Measurements from ENCODE around the gene CX3CL1. TPM values are rescaled to one million over a fixed set of nuclear protein-coding genes. Genes with fewer than 3 reads are reported as not detected.

CX3CL1 gene
- total and polyA plus RNA-seq, 2 donors (not counting 3 experiments of a cell fraction or from before 2014, with no cell fraction given) = 2.0 to 2.3 TPM

DNA sequence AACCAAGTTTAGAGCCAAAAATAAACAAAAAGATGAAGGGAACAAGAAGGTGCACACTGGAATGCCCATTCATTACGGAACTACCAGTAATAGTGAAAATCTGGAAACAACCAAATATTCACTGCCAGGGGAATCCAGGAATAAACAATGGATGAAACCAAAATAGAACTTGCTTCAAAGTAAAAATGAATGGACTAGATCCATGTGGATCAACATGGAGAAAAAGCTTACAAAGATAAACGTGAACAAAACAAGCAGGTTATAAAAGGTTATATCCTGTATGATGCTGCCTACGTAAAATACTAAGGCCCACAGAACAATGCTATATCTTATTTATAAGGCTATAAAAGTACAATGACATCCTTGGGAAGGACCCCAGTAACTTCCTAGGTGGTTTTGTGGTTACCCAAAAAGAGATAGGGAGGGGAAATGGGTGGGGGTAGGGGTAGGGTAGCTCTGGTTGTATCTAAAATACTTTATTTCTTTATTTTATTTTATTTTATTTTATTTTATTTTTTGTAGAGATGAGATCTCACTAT is 26.6 kb upstream of the CX3CL1 start:
- no peaks in the 10 kb centered on the region for H3K36me3 ChIP-seq (ENCODE audit: control insufficient read depth in 2 of 2, extremely low read depth in 1 of 2, insufficient read depth in 2 of 2, low read length in 2 of 2)
- no peak for DNase-seq (ENCODE audit: low read depth, low spot score)
- H3K27me3 ChIP-seq (ENCODE audit: control insufficient read depth in 2 of 2, insufficient read depth in 2 of 2, low read length in 2 of 2) = peaks cover 8 to 20% of the 10 kb centered on the region in 2 experiments
- intact Hi-C loops (cut with micrococcal nuclease) = no loop called here
- dilution Hi-C loops (cut with MboI; ENCODE audit: extremely low pct_ligation_motif_present, low sequenced_read_pairs) = no loop called here
- no peaks in the 10 kb centered on the region for H3K9me1 ChIP-seq (replicated peaks; ENCODE audit: control insufficient read depth, extremely low read depth, insufficient read depth, low read length)
- H3K79me2 ChIP-seq (ENCODE audit: control insufficient read depth, insufficient read depth, low read length) = no peaks in the 10 kb centered on the region
- FAIRE-seq = no peak
- no peaks in the 10 kb centered on the region for H3K4me1 ChIP-seq (ENCODE audit: control insufficient read depth, extremely low read depth, insufficient read depth, low read length)
- TF ChIP-seq MYC (IDR thresholded peaks at IDR 0.05; ENCODE audit: low read depth, low read length) = no peak
- no peak for TF ChIP-seq POLR2AphosphoS5 (IDR thresholded peaks at IDR 0.05; ENCODE audit: insufficient read depth, low read depth, low read length)
- no peak for TF ChIP-seq GATA2 (IDR thresholded peaks at IDR 0.05; ENCODE audit: insufficient read depth, insufficient read length, low read depth, low read length)
- TF ChIP-seq JUN (IDR thresholded peaks at IDR 0.05; ENCODE audit: borderline replicate concordance, insufficient read depth, insufficient read length, low read depth) = no peak
- no peak for TF ChIP-seq EZH2 (IDR thresholded peaks at IDR 0.05; ENCODE audit: borderline replicate concordance, low read depth, low read length, severe bottlenecking)
- no peak for TF ChIP-seq POLR2A (IDR thresholded peaks at IDR 0.05; ENCODE audit: low read depth, low read length)
- TF ChIP-seq, protein P1, sequence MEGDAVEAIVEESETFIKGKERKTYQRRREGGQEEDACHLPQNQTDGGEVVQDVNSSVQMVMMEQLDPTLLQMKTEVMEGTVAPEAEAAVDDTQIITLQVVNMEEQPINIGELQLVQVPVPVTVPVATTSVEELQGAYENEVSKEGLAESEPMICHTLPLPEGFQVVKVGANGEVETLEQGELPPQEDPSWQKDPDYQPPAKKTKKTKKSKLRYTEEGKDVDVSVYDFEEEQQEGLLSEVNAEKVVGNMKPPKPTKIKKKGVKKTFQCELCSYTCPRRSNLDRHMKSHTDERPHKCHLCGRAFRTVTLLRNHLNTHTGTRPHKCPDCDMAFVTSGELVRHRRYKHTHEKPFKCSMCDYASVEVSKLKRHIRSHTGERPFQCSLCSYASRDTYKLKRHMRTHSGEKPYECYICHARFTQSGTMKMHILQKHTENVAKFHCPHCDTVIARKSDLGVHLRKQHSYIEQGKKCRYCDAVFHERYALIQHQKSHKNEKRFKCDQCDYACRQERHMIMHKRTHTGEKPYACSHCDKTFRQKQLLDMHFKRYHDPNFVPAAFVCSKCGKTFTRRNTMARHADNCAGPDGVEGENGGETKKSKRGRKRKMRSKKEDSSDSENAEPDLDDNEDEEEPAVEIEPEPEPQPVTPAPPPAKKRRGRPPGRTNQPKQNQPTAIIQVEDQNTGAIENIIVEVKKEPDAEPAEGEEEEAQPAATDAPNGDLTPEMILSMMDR (IDR thresholded peaks at IDR 0.05; ENCODE audit: extremely low read depth in 1 of 2, insufficient read depth in 1 of 2, low read depth in 1 of 2, low read length in 2 of 2) = no peak
- TF ChIP-seq, protein P2, sequence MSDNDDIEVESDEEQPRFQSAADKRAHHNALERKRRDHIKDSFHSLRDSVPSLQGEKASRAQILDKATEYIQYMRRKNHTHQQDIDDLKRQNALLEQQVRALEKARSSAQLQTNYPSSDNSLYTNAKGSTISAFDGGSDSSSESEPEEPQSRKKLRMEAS (IDR thresholded peaks at IDR 0.05; ENCODE audit: insufficient read depth, insufficient read length) = no peak
- TF ChIP-seq FOS (IDR thresholded peaks at IDR 0.05; ENCODE audit: borderline replicate concordance, insufficient read depth, low read length) = no peak
- no peak overlapping the region for H3K4me2 ChIP-seq (ENCODE audit: insufficient read depth, low read length)
- no peak overlapping the region for H3K27ac ChIP-seq (ENCODE audit: insufficient read depth, low read depth, low read length)
- POLR2A ChIA-PET = no interaction called here
- no peaks in the 10 kb centered on the region for H4K20me1 ChIP-seq (replicated peaks; ENCODE audit: control insufficient read depth, extremely low read depth, insufficient read depth, low read length)
- BruUV-seq (replicated peaks) = no TSS peak
- H3K4me3 ChIP-seq (replicated peaks in 1 of 3; ENCODE audit: insufficient read depth in 1 of 3, low read depth in 1 of 3, low read length in 3 of 3) = no peak overlapping the region
- no peak overlapping the region for H2AFZ ChIP-seq (ENCODE audit: low read depth, low read length)
- no peaks in the 10 kb centered on the region for H3K9me3 ChIP-seq (replicated peaks; ENCODE audit: control insufficient read depth, insufficient read depth, low read length)
- CTCF ChIA-PET = interaction anchor here (1.0 to 1.3 kb wide), 2 partner anchors 8 to 13 kb away, joined by 3 read pairs; no protein-coding TSS in a partner anchor
- H3K9ac ChIP-seq (replicated peaks; ENCODE audit: extremely low read depth, insufficient read depth, low read length) = no peak overlapping the region

Measured in endothelial cell of umbilical vein (primary cell).